Measurements from ENCODE around the gene SIRT5. TPM values are rescaled to one million over a fixed set of nuclear protein-coding genes. Genes with fewer than 3 reads are reported as not detected.

The SIRT5 gene
- total RNA-seq, 1 experiment from 2014 or later = 13.8 TPM

GRCh38 chr6:13559251-13559650 lies 15.2 kb upstream of the SIRT5 start:
- RAD21 ChIA-PET (ENCODE audit: low non-redundant PET in 1 of 2, low total read pairs in 2 of 2, uncharacterized antibody in 2 of 2, unreplicated experiment in 2 of 2) = no interaction called here
- intact Hi-C loops (cut with micrococcal nuclease) = no loop called here
- DNase-seq (ENCODE audit: low read depth, low spot score) (no peak), ATAC-seq (no peak)
- Histone ChIP-seq H3K9me3 (ENCODE audit: control insufficient read depth in 1 of 2, insufficient read depth in 1 of 2, low read depth in 1 of 2, low read length in 2 of 2) (no peaks in the 10 kb centered on the region), H3K4me3 (replicated peaks in 1 of 2; ENCODE audit: low read depth in 1 of 2, low read length in 2 of 2) (no peak overlapping the region), H3K4me2 (ENCODE audit: low read length) (no peak overlapping the region), H4K20me1 (ENCODE audit: insufficient read depth) (no peaks in the 10 kb centered on the region), H3K4me1 (ENCODE audit: control insufficient read depth in 1 of 2, insufficient read depth in 2 of 2, low read length in 2 of 2) (no peaks in the 10 kb centered on the region), H3K79me2 (ENCODE audit: insufficient read depth, low read length) (no peaks in the 10 kb centered on the region), H3K9me2 (ENCODE audit: insufficient read depth) (no peaks in the 10 kb centered on the region), H3K36me3 (ENCODE audit: control insufficient read depth in 1 of 2, insufficient read depth in 2 of 2, low read length in 2 of 2) (no peaks in the 10 kb centered on the region), H3K27ac (ENCODE audit: low read depth, low read length) (no peak overlapping the region), H2AFZ (ENCODE audit: low read depth, low read length, poor library complexity, severe bottlenecking) (peak overlapping the region; percentile 14), H3K27me3 (ENCODE audit: insufficient read depth, low read length) (no peaks in the 10 kb centered on the region), H3K9ac (ENCODE audit: low read length) (no peak overlapping the region)
- CTCF ChIA-PET = no interaction called here
- TF ChIP-seq CBX3 (IDR thresholded peaks at IDR 0.05; ENCODE audit: low read depth) (no peak), RAD21 (IDR thresholded peaks at IDR 0.05; ENCODE audit: low read depth) (no peak), SP1 (IDR thresholded peaks at IDR 0.05; ENCODE audit: low read depth) (no peak), SRF (IDR thresholded peaks at IDR 0.05; ENCODE audit: low read depth) (no peak), YY1 (IDR thresholded peaks at IDR 0.05; ENCODE audit: extremely low read depth, insufficient replicate concordance, low read depth, low read length) (no peak), EZH2phosphoT487 (IDR thresholded peaks at IDR 0.05; ENCODE audit: borderline replicate concordance) (no peak), REST (IDR thresholded peaks at IDR 0.05; ENCODE audit: low read depth) (no peak), SIN3A (IDR thresholded peaks at IDR 0.05; ENCODE audit: low read depth) (no peak), MAX (IDR thresholded peaks at IDR 0.05) (no peak), ZNF274 (IDR thresholded peaks at IDR 0.05; ENCODE audit: low read depth, low read length) (no peak), JUND (IDR thresholded peaks at IDR 0.05) (no peak)
- POLR2A ChIA-PET = interaction anchor here (1.6 kb wide), 1 partner anchor 72 kb away, joined by 3 read pairs; the partner anchor contains the start of gene GFOD1
- no TSS peak for BruUV-seq (replicated peaks)
